Effector memory CD4-positive, alpha-beta T cell (primary cell): ENCODE data around the gene GON4L.
"Not testable (repeated sequence)": the region's sequence is repeated elsewhere in the genome, so short reads cannot be mapped to it uniquely, and the experiment has no call there.

Experiments used
- DNase-seq, 3 donors: peaks; one replicate each; pipeline ENCODE4 v3.0.0-alpha.2; 2020
- H3K27ac ChIP-seq: 2 replicates; pipeline ENCODE4 v1.7.0; 2013; ENCODE audit warnings: mild to moderate bottlenecking, low read length, moderate library complexity; ENCODE audit not compliant: insufficient read depth, poor library complexity, severe bottlenecking
- H3K27me3 ChIP-seq: replicated peaks from 2 replicates; pipeline ENCODE4 v1.7.0; 2013; ENCODE audit warnings: mild to moderate bottlenecking, low read length; ENCODE audit not compliant: insufficient read depth, control insufficient read depth, poor library complexity, severe bottlenecking
- H3K36me3 ChIP-seq: 2 replicates; pipeline ENCODE4 v1.7.0; 2013; ENCODE audit warnings: mild to moderate bottlenecking, low read length, moderate library complexity; ENCODE audit not compliant: control insufficient read depth, insufficient read depth
- H3K4me1 ChIP-seq: 2 replicates; pipeline ENCODE4 v1.7.0; 2013; ENCODE audit warnings: low read length, mild to moderate bottlenecking; ENCODE audit not compliant: control insufficient read depth, insufficient read depth, poor library complexity, severe bottlenecking
- H3K4me3 ChIP-seq: 2 replicates; pipeline ENCODE4 v1.7.0; 2013; ENCODE audit warnings: low read length, low read depth, mild to moderate bottlenecking; ENCODE audit not compliant: insufficient read depth, poor library complexity, severe bottlenecking
- H3K9me3 ChIP-seq: 2 replicates; pipeline ENCODE4 v1.7.0; 2013; ENCODE audit warnings: mild to moderate bottlenecking, low read length, moderate library complexity; ENCODE audit not compliant: control insufficient read depth

GON4L gene

GRCh38 chr1:155793213-155793612 is 63.8 kb downstream of the GON4L start:
- H3K27ac ChIP-seq, result no peak overlapping the region
- peaks cover 31% of the 10 kb centered on the region for H3K36me3 ChIP-seq
- no peaks in the 10 kb centered on the region for H3K4me1 ChIP-seq
- H3K4me3 ChIP-seq, result no peak overlapping the region
- no peaks in the 10 kb centered on the region for H3K9me3 ChIP-seq
- no peaks in the 10 kb centered on the region for H3K27me3 ChIP-seq
- no peak for DNase-seq

- H3K9me3 ChIP-seq, result no peaks in the 10 kb centered on the region
- no peaks in the 10 kb centered on the region for H3K27me3 ChIP-seq
- H3K27ac ChIP-seq, result no peak overlapping the region
- no peaks in the 10 kb centered on the region for H3K4me1 ChIP-seq
- no peak for DNase-seq
- no peak overlapping the region for H3K4me3 ChIP-seq
- peaks cover 29% of the 10 kb centered on the region for H3K36me3 ChIP-seq
Measured at GRCh38 chr1:155777582-155777981, 79.4 kb downstream of the GON4L start.

- Histone ChIP-seq H3K36me3 (peaks cover 41% of the 10 kb centered on the region), H3K27me3 (no peaks in the 10 kb centered on the region), H3K27ac (no peak overlapping the region), H3K4me1 (no peaks in the 10 kb centered on the region), H3K4me3 (no peak overlapping the region), H3K9me3 (no peaks in the 10 kb centered on the region)
- no peak for DNase-seq
Measured at GRCh38 chr1:155776414-155776813, 80.6 kb downstream of the GON4L start.

GRCh38 chr1:155773221-155773620 is 83.8 kb downstream of the GON4L start:
- Histone ChIP-seq H3K36me3 (peaks cover 61% of the 10 kb centered on the region), H3K4me3 (no peak overlapping the region), H3K27me3 (no peaks in the 10 kb centered on the region), H3K4me1 (no peaks in the 10 kb centered on the region), H3K9me3 (no peaks in the 10 kb centered on the region), H3K27ac (no peak overlapping the region)
- DNase-seq, result no peak

GRCh38 chr1:155769257-155769656 is 87.8 kb downstream of the GON4L start:
- DNase-seq, result no peak
- H3K27me3 ChIP-seq, result no peaks in the 10 kb centered on the region
- no peak overlapping the region for H3K27ac ChIP-seq
- peaks cover 66% of the 10 kb centered on the region for H3K36me3 ChIP-seq
- no peak overlapping the region for H3K4me3 ChIP-seq
- no peaks in the 10 kb centered on the region for H3K4me1 ChIP-seq
- no peaks in the 10 kb centered on the region for H3K9me3 ChIP-seq

- peaks cover 67% of the 10 kb centered on the region for H3K36me3 ChIP-seq
- DNase-seq, H3K27me3 ChIP-seq, H3K9me3 ChIP-seq, H3K27ac ChIP-seq, H3K4me1 ChIP-seq, H3K4me3 ChIP-seq: not testable (repeated sequence)
Measured at GRCh38 chr1:155767399-155767989, 89.5 kb downstream of the GON4L start.

GRCh38 chr1:155763989-155764388 is 93.0 kb downstream of the GON4L start:
- DNase-seq, H3K27me3 ChIP-seq, H3K27ac ChIP-seq, H3K4me3 ChIP-seq, H3K4me1 ChIP-seq, H3K9me3 ChIP-seq: not testable (repeated sequence)
- H3K36me3 ChIP-seq, result peaks cover 57% of the 10 kb centered on the region

GRCh38 chr1:155763090-155763815 is 93.8 kb downstream of the GON4L start:
- H3K9me3 ChIP-seq, H3K27me3 ChIP-seq, H3K27ac ChIP-seq, H3K4me1 ChIP-seq, DNase-seq, H3K4me3 ChIP-seq: not testable (repeated sequence)
- peaks cover 61% of the 10 kb centered on the region for H3K36me3 ChIP-seq

- Histone ChIP-seq H3K27ac (no peak overlapping the region), H3K4me1 (no peaks in the 10 kb centered on the region), H3K27me3 (no peaks in the 10 kb centered on the region), H3K4me3 (no peak overlapping the region), H3K36me3 (peaks cover 63% of the 10 kb centered on the region), H3K9me3 (no peaks in the 10 kb centered on the region)
- no peak for DNase-seq
Measured at GRCh38 chr1:155761736-155762405, 95.1 kb downstream of the GON4L start.
